Stimulated activated CD4-positive, alpha-beta T cell treated with anti-CD3 and anti-CD28 coated beads, Interleukin-1b, Interleukin-23, amount 100 ng/mL, for 48 hours (primary cell): ENCODE results near the gene IKZF1.
A peak's percentile ranks its signal among the peaks of the same experiment; 100 is the strongest.

Experiments used
- DNase-seq: peaks from one replicate; pipeline ENCODE4 v3.0.0-alpha.2; 2020

The IKZF1 gene

DNA sequence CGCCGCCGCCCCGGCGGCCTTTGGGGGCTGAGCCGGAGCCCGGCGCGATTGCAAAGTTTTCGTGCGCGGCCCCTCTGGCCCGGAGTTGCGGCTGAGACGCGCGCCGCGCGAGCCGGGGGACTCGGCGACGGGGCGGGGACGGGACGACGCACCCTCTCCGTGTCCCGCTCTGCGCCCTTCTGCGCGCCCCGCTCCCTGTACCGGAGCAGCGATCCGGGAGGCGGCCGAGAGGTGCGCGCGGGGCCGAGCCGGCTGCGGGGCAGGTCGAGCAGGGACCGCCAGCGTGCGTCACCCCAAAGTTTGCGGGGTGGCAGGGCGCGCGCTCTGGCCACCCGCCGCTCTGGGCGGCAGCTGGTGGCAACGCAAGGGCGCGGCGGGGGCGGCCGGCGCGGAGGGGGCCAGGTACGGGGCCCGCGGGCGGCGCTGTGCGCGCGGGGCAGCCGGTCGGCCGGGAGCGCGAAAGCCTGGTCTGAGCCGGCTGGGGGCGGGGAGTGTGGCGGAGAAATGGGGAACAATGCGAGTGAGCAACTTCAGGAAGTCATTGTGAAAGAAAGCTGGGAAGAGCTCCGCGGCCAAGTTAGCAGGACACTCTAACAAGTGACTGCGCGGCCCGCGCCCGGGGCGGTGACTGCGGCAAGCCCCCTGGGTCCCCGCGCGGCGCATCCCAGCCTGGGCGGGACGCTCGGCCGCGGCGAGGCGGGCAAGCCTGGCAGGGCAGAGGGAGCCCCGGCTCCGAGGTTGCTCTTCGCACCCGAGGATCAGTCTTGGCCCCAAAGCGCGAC, at the start of gene IKZF1:
Gene IKZF1 (plus strand): TSS at position 588 of the 782 bp plus-strand sequence. CDS start 14,346 bp downstream, outside the sequence.
- peak; percentile 72 for DNase-seq

GRCh38 chr7:50261593-50261992, 42.9 kb upstream of the IKZF1 start:
- DNase-seq: no peak

DNA sequence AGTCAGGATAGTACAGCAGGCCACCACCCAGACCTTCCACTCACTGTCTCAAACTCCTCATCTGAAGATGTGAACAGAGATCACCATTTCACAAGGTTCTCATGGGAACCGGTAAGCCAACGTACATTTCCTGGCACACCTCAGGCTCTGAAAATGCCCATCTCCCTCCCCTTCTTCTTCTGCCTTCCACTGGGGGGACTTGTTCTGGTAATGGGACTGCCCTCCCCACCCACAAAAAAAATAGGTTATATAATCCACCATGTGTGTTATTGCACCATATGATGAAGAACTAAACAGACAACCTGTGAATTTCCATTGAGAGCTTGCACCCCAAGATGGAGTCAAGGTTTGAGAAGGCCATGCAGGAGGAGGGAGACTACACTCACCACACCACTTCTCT, 42.1 kb upstream of the IKZF1 start:
- no peak for DNase-seq

DNA sequence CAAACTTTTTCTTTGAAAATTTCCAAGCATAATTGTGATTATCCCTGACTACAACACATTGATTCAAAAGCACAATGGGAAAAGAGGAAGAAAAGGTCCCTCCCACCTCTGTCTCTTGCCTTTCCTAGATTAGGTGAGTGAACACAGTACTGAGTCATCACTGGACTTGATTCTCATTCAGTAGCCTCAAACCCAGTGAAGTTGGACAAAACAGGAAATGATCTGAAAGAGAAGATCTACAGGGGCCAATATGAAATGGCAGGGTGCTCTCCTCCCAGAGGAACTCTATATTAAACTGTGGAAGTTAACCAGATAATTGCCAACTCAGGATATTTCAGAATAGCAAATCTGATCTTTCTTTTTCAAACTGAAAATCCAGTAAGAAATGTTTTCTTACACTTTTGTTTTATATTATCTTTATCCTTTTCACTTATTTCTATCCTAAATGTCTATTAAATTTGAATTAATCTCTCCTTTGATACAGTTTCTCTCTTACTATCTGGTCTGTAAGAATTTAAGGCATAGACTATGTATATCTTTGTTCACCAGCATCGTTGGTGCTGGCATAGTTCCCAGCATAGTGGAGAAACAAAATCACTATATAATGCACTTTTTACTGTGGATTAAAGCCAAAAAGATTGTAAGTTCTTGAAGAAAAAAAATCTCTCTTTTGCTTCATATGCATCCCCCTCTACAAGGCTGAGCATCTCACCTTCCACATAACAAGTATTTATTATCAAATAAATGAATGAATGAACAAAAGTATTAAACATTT, 41.4 kb upstream of the IKZF1 start:
- DNase-seq: no peak

GRCh38 chr7:50264908-50265307, 39.6 kb upstream of the IKZF1 start:
- DNase-seq: peak; percentile 45

- DNase-seq: no peak
These were observed 38.4 kb upstream of the IKZF1 start for GRCh38 chr7:50265968-50266634.

- DNase-seq: peak; percentile 86
These were observed 37.7 kb upstream of the IKZF1 start for GRCh38 chr7:50266635-50267386.

GRCh38 chr7:50267525-50268041, 36.9 kb upstream of the IKZF1 start:
- no peak for DNase-seq

DNA sequence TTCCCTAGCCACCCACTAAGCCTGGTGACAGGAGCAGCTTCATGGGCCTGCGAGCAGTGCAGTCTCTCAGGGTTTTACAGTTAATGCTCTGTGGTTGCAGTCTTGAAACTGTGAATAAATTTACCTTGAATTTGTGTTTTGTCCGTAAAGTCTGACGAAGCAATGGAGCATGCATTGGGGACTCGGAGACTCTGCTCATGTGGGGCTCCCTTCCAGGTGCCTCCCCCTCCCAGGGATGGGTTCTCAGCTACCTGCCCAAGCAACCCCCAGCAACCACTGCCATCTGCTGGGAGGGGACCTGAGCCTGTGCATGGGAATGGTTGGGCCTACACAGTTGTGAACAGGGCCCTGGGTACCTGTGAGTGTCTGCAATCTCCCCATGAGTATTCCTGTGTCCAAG, 36.3 kb upstream of the IKZF1 start:
- DNase-seq: no peak

GRCh38 chr7:50268990-50269389, 35.5 kb upstream of the IKZF1 start:
- DNase-seq: no peak

- no peak for DNase-seq
These were observed 33.9 kb upstream of the IKZF1 start for GRCh38 chr7:50270531-50271018.

DNA sequence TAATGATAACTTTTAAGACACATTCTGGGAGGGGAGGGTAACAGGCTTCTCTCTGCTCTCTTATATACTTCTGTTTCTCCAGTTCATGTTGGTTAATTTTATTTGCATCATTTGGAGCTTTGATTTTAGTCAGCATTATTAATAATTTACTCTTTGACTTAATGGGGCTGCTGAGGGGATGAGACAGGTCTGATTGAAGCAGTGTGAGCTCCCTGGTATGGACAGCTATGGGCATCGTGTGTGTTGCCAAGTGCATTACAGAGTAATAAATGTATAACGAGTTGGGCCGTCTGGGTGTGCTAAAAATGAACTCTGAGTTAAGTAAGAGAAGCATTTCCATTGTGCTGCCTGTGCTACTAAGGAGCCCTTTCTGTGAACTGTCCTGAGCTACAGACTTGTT, 31.7 kb upstream of the IKZF1 start:
- no peak for DNase-seq

DNA sequence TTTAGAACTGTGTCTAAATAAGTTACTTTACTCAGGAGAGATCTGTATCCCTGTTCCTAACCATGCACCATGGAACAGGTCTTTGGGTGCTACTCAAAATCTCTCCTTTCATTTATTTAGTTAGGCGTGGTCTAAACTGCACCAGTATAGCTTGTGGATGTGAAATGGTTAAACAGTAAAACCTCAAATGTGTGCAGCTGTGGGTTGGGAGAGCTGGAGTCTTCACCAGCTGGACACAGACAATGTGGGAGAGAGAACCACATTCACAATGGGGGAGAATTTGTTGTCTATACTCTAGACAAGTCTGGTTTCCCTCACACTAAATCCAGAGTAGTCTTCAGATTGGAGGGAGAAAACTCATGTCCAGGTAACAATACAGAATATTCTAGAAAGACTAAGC, 31.2 kb upstream of the IKZF1 start:
- no peak for DNase-seq

DNA sequence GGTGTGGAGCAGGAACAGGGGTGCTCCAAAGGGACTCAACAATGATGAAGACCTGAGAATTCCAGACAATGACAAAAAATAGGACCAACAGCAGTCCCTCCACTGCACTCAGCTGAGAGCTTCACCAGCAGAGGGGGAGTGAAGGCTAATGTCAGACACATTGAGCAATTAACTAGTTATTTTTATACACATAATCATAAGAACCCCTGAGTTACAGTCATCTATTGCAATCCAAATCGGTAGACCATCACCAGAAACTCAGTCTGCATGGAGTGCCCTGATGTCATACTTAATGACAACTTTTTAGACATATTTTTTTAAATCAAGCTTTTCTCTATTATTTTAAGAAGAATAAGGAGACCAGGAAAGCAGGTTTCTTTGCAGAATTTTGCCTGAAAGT, 30.6 kb upstream of the IKZF1 start:
- DNase-seq: no peak

DNA sequence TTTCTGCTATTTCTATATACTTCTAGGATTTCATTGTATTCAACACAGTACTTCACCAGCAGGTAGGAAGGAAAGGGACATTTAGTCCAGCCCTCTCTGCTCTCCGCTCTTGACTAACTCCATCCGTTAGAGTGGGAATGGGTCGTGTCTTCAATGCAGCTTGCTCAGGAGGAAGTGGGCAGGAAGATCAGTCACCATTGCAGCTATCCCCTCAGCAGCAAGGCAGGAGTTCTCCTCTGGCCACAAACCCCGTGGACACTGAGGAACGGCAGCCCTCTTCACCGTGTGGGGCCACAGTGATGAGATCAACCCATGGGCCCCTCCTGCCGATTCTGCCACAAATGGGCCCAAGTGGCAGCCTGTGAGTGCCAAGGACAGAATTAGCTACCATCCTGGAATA, 30.2 kb upstream of the IKZF1 start:
- no peak for DNase-seq

- DNase-seq: no peak
These were observed 29.1 kb upstream of the IKZF1 start for GRCh38 chr7:50275430-50275829.

DNA sequence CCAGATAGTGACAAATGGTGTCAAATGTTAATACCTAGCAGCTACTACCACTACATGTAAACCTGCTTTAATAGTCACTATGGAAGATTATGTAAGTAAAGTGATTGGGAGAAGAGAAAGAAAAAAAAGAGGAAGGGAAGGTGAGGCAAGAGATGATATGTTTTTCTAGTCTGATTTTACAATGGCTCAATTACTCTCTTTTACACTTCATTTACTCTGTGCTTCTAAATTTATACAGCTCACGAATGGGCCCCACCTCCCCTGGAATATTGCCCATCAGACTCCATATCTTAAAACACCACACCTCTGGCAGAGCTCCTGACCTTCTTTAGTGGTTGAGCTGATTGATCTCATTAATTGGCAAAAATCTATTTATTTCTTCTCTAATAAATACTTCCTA, 28.0 kb upstream of the IKZF1 start:
- no peak for DNase-seq

DNA sequence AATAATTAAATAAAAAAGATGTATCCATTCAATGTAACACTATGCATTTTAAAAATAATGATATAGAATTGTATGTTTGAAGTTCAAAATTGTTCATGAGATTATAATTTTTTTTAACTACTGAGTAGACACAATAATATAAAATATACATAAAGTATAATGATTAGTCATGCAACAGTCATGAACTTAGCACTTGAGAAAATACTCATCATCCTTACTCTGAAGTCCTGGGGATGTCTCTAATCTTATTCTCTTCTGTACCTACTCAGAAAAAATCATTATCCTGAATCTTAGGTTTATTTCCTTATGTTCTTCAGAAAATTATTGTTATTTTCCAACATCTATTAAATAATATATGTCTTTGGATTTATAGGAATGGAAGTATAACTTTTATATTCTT, 26.4 kb upstream of the IKZF1 start:
- DNase-seq: no peak

- DNase-seq: no peak
These were observed 22.7 kb upstream of the IKZF1 start for GRCh38 chr7:50281680-50282445.

DNA sequence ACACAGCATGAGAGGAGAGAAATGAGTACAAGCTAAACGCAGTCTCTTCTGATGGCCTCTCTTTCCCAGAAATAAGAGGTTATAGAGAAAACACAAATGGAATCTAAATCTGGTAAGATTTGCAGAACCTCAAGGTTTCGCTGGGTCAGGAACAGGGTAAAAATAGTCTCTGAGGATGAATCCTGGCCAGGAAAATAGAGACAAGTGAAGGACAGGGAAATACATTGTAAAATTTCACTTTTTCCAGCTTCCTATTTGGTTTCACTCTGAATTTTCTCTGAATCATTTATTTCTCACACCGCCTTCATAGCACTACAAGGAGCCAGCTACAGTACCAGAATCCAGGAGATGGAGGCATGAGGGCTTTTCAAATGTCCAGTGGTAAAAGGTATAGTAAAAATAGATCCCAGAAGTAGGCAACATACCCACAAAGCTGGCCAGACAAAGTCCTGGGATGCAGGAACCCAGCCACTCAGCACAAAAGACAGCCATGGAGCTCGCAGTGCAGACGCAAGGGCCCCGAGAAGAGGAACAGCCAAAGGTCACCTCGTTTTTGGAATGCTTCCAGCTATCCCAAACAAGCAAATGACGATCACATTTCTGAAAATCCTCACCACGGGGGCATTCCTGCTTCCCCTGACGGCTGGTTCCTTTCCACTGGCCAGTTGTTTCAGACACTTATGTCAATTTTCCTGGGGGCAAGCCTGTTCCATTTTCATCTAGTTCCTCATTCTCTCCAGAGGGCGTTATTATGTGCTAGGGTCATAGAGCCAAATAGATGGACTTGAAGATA, 21.5 kb upstream of the IKZF1 start:
- DNase-seq: no peak

GRCh38 chr7:50283731-50284130, 20.8 kb upstream of the IKZF1 start:
- DNase-seq: no peak
